ENCODE data around the gene WDR7. TPM values are rescaled to one million over a fixed set of nuclear protein-coding genes. Genes with fewer than 3 reads are reported as not detected.

WDR7 gene
- polyA plus RNA-seq, 1 donor from 2014 or later: 16.2 TPM

DNA sequence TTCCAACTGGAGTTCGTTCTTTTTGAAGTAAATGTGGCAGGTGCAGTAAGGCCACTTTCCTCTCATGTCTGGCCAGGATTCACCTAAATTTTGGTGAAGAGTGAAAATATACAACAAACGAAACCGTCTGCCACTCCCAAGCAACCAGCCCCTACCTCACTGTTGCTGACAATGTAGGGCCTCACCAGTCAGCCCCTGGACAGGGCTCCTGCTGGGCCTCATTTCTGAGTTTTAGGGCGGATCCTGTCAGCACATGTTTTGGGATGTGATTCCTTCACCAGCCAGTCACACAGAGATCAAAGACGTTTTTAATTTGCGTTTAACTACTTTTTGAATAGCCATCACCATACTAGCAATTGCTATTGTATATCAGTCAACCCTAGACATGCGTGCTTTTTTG, 185.0 kb downstream of the WDR7 start:
- H3K4me3 Mint-ChIP-seq: no peak overlapping the region
- H3K9me3 Mint-ChIP-seq: no peaks in the 10 kb centered on the region
- H3K4me1 Mint-ChIP-seq: no peaks in the 10 kb centered on the region
- no peak overlapping the region for H3K27ac Mint-ChIP-seq
- H3K27me3 Mint-ChIP-seq: no peaks in the 10 kb centered on the region
- H3K36me3 Mint-ChIP-seq: peaks cover 9% of the 10 kb centered on the region

DNA sequence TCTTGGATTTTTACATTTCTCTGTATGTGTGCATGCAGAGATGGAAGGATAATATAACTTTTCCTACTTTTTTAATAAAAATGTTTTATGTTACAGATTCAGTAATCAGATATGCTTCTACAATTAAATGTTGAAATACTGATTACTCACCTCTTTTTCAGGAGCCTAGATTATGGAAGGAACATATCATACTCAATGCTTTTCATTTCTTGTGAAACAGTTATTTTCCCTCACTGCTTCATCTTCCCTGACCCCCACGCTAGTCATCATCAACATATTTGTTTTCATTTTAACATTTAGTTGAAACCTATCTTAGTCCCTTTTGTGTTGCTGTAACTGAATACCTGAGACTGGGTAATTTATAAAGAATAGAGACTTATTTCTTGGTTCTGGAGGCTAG, 190.7 kb downstream of the WDR7 start:
- peaks cover 6% of the 10 kb centered on the region for H3K36me3 Mint-ChIP-seq
- H3K27me3 Mint-ChIP-seq: no peaks in the 10 kb centered on the region
- H3K4me3 Mint-ChIP-seq: peak overlapping the region in 1 of 4 donors; percentile 17
- H3K9me3 Mint-ChIP-seq: peaks cover 0 to 4% (median 1%) of the 10 kb centered on the region in 3 donors
- no peaks in the 10 kb centered on the region for H3K4me1 Mint-ChIP-seq
- no peak overlapping the region for H3K27ac Mint-ChIP-seq

DNA sequence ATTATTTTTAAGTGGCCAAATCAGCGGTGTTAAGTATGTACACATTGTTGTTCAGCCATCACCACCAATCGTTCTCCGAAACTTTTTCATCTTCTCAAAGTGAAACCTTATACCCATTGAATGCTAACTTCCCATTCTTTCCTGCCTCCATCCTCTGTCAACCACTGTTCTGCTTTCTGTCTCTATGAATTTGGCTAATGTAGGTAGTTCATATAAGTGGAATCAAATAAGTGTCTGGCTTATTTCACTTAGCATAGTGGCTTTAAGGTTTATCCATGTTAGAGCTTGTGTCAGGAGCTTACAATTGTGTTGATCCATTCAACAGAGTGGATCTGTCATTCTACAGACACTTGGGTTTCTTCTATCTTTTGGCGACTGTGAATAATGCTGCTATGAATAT, 192.1 kb downstream of the WDR7 start:
- H3K4me3 Mint-ChIP-seq: no peak overlapping the region

DNA sequence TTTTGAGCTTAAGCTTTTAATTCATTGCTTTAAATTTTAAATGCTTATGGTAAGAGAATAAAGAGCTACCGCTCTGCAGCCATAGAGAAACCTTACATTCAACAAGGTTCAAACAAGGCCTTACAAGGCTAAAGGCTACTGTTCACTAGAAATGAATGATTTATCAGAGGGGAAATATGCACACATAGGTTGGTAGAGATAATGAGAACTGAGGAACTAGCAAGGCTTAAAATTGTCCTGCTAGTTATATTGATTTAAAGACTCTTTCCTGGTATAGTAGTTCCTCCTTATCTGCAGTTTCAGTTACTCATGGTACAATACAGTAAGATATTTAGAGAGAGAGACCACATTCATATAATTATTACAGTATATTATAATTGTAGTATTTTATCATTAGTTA, 193.4 kb downstream of the WDR7 start:
- Mint-ChIP-seq H3K36me3 (peaks cover 9% of the 10 kb centered on the region), H3K4me1 (no peaks in the 10 kb centered on the region), H3K27me3 (no peaks in the 10 kb centered on the region), H3K4me3 (no peak overlapping the region), H3K27ac (no peak overlapping the region), H3K9me3 (peaks cover 1 to 8% (median 3%) of the 10 kb centered on the region in 3 donors)

More for the DNA sequence above, 192.1 kb downstream of the WDR7 start:
- Mint-ChIP-seq H3K27ac (no peak overlapping the region), H3K4me1 (no peaks in the 10 kb centered on the region), H3K36me3 (peaks cover 6% of the 10 kb centered on the region), H3K27me3 (no peaks in the 10 kb centered on the region), H3K9me3 (peaks cover 1 to 8% (median 3%) of the 10 kb centered on the region in 3 donors)

DNA sequence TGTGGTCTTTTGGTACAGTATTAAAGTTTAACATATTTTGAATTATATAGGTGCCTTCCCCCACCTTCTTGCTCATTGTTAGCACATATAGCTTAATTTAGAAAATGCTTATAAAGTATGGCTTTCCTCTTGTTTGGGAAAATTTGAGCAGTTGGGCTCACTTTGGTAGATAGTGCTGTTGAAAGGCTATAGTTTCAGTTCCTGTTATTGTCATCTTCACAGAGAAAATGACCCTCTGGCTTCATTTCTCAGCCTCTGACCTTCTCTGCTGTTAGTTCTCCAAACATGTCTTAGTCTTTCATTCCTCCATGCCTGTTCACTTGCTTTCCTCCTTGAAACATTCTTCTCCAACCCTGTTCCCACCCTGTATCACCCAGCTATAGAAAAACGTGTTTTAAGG, 200.6 kb downstream of the WDR7 start:
- H3K36me3 Mint-ChIP-seq: peaks cover 8% of the 10 kb centered on the region
- H3K4me1 Mint-ChIP-seq: peaks cover 5 to 8% (median 6%) of the 10 kb centered on the region in 3 donors
- H3K9me3 Mint-ChIP-seq: peaks cover under 1 to 5% (median 3%) of the 10 kb centered on the region in 3 donors
- no peak overlapping the region for H3K4me3 Mint-ChIP-seq
- H3K27ac Mint-ChIP-seq: no peak overlapping the region
- no peaks in the 10 kb centered on the region for H3K27me3 Mint-ChIP-seq

DNA sequence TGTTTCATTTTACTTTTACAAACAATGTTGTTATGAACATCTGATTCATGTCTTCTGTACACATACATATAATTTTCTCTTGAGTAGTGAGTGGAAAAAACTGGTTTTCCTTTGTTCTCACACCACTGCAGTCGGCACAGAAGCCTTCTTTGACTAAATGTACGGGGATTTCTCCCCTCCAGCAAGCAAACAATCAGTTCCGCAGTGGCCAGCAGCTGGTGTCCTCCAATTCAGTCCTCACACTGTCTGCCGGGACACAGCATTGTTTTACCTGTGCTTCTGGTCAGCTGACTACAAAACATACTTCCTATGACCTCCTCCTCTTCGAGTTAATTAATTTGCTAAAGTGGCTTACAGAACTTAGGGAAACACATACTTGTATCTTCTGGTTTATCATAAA, 202.8 kb downstream of the WDR7 start:
- Mint-ChIP-seq H3K36me3 (peaks cover 7% of the 10 kb centered on the region), H3K4me1 (peaks cover 5 to 8% (median 6%) of the 10 kb centered on the region in 3 donors), H3K27me3 (no peaks in the 10 kb centered on the region), H3K9me3 (no peaks in the 10 kb centered on the region), H3K27ac (no peak overlapping the region), H3K4me3 (no peak overlapping the region)

DNA sequence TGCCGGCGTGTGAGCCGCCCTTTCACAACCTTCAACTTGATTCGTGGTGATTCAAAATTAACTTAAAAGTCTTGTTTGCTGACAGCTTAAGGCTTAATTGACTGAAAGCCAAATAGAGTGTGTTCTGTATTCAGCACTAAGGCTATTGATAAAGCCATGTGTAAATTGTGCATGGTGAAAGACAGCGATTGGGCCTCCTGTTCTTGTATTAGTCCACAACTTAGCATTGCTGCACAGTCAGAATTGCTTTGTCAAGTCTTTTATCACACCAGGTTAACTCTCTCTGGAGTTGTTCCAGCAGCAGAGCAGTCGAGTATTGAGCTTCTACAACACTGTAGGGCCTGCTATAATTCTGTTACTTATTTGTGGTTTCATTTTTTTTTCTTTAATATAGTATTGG, 210.1 kb downstream of the WDR7 start:
- no peaks in the 10 kb centered on the region for H3K4me1 Mint-ChIP-seq
- H3K27ac Mint-ChIP-seq: no peak overlapping the region
- no peak overlapping the region for H3K4me3 Mint-ChIP-seq
- H3K27me3 Mint-ChIP-seq: no peaks in the 10 kb centered on the region
- H3K9me3 Mint-ChIP-seq: no peaks in the 10 kb centered on the region
- peaks cover 3% of the 10 kb centered on the region for H3K36me3 Mint-ChIP-seq

DNA sequence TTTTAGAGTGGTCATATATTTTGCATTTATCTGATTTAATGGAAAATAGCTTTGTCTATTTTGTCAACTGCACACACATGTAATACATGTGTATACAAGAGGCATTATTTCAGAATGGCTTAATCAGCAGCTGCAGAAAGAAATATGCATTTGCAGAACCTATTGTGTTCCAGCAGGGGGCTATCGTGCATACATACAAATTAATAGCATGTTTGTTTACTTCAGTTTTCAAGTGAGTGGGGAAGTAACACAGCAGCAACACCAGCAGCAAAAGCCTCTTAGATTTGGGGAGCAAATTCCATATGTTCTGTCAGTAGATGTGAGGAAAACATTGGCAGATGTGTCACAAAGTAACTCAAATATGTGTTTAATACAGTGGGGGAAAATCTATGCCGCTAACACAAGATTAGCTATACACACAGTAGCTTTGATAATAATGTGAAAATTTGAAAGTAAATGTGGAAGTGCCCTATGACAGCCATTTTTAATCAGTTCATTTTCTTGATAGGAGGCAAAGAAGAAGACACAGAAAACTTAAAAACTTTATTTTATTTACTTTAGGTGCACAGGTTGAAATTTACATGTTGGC, 218.1 kb downstream of the WDR7 start:
- H3K4me3 Mint-ChIP-seq: no peak overlapping the region
- no peaks in the 10 kb centered on the region for H3K36me3 Mint-ChIP-seq
- H3K4me1 Mint-ChIP-seq: peaks cover 0 to 3% (median 3%) of the 10 kb centered on the region in 3 donors
- no peak overlapping the region for H3K27ac Mint-ChIP-seq
- H3K27me3 Mint-ChIP-seq: no peaks in the 10 kb centered on the region
- H3K9me3 Mint-ChIP-seq: no peaks in the 10 kb centered on the region

DNA sequence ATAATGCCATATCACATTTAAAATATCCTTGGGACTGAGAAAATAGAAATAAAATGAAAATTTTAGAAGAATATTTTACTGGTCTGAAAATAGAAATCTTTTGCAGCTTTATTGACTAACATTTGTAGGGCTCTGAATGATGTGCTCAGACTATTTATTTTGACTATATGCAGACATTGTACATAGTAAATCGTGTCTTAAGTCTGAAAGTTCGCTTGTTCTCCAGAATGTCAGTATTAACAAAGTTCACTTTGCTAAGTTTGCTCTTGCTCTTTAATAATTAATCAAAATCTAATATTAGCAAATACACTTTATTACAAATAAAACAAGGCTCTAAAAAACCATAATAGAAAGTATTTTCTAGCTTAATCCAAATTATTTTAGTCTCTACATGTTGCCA, 219.8 kb downstream of the WDR7 start:
- Mint-ChIP-seq H3K4me3 (no peak overlapping the region), H3K36me3 (no peaks in the 10 kb centered on the region), H3K4me1 (peaks cover 0 to 3% (median 3%) of the 10 kb centered on the region in 3 donors), H3K27me3 (no peaks in the 10 kb centered on the region), H3K9me3 (no peaks in the 10 kb centered on the region), H3K27ac (no peak overlapping the region)

DNA sequence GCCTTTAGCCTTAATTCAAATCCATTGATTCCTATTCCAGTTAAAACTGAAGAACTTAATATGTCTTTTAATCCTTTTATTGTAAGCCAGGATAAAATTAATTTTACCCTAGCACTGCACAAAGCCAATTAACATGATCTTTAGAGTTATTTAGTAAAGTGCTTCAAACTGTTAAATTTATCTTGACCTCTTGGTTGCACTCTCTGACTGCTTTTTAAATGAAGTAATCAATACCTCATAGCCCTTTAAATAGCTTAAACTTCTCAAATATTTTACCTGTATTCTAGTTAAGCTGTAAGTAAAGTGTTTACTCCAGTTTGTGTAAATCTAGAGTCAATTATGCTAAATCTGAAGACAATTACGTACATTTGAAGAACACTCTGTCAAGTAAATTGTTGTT, 221.0 kb downstream of the WDR7 start:
- Mint-ChIP-seq H3K9me3 (no peaks in the 10 kb centered on the region), H3K27me3 (no peaks in the 10 kb centered on the region), H3K4me3 (no peak overlapping the region), H3K36me3 (peaks cover 2% of the 10 kb centered on the region), H3K4me1 (peaks cover 0 to 3% (median 3%) of the 10 kb centered on the region in 3 donors), H3K27ac (no peak overlapping the region)

DNA sequence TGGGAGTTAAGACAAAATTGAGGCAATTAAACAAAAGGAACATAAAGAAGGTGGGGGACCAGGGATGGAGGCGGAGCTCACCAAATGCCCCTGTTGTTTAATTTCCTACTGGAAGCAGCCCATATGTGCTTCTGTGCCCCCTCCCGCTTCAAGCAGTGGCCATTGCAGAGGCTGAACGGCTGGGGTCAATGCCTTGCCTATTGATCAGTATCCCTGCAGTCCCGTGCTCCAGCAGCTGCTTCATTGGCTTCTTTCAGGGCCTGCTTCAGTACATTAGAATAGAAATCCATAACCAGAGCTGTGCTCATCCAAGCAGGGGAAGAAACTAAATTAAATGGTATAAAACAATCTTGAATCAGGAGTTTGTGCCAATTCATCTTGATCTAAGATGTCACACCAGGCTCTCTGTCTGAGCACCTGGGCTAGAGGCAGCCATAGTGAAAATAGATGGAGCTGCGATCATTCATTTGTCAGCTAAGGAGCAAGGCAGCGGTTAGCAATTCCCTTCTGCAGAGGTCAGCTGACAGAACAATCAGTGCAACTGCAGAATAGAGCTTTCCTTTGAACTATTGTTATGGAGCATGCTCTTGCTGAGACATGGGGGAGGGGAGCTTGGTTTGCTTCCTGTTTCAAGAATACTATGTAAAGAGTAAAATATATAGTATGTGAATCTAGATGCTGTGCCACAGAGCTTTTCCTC, 222.4 kb downstream of the WDR7 start:
- Mint-ChIP-seq H3K4me3 (no peak overlapping the region), H3K27ac (no peak overlapping the region), H3K9me3 (no peaks in the 10 kb centered on the region), H3K4me1 (peaks cover 0 to 3% (median 3%) of the 10 kb centered on the region in 3 donors), H3K36me3 (peaks cover 4% of the 10 kb centered on the region), H3K27me3 (no peaks in the 10 kb centered on the region)

DNA sequence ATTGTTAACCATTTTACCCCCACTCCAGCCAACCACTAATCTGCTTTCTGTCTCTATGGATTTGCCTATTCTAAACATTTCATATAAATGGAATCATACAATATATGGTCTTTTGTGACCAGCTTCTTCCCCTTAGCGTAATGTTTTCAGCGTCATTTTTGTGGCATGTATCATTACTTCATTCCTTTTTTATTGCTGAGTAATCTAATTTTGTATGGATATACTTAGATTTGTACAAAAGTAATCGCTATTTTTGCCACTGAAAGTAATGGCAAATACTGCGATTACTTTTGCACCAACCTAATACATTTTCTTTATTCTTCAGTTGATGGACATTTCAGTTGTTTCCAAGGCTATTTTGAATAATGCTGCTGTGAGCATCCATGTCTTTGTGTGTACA, 227.6 kb downstream of the WDR7 start:
- Mint-ChIP-seq H3K36me3 (peaks cover 11% of the 10 kb centered on the region), H3K9me3 (peaks cover 0 to 2% (median 2%) of the 10 kb centered on the region in 3 donors), H3K27me3 (no peaks in the 10 kb centered on the region), H3K4me3 (no peak overlapping the region), H3K4me1 (peaks cover 0 to 2% (median 0%) of the 10 kb centered on the region in 3 donors), H3K27ac (no peak overlapping the region)

DNA sequence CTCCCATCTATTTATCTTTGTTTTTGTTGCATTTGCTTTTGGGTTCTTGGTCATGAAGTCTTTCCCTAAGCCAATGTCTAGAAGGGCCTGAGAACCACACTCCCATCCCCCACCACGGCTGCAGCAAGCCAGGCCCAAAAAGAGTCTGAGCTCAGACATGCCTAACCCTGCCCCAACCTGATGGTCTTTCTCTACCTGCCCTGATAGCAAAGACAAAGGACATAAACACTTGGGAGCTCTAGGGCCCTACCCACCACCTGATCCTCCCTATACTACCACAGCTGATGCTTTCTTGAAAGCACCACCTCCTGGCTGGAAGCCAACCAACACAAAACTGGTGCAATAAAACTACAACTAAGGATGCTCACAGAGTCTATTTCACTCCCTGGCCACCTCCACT, 233.4 kb downstream of the WDR7 start:
- Mint-ChIP-seq H3K4me3 (no peak overlapping the region), H3K36me3 (peaks cover 26% of the 10 kb centered on the region), H3K4me1 (peaks cover 0 to 2% (median 1%) of the 10 kb centered on the region in 3 donors), H3K27ac (no peak overlapping the region), H3K9me3 (peaks cover 4 to 6% (median 4%) of the 10 kb centered on the region in 3 donors), H3K27me3 (no peaks in the 10 kb centered on the region)

DNA sequence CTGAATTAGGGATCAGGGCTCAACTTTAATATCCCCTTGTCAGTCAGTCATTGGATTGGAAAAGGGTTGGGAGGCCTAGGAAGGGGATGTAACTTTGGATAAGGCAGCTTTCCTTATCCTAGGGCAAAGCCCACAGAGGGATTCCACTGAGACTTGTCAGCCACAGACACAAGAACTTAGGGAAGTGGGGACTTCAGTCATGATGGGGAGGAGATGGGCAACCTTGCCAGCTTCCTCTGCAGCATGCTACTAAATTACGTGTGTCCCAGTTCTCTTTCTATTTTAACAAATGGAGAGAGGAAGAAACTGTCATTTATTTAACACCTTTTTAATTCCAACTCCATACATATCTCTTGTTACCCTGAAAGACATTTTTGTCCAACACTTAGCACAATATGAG, 237.8 kb downstream of the WDR7 start:
- Mint-ChIP-seq H3K4me1 (peaks cover 0 to 2% (median 1%) of the 10 kb centered on the region in 3 donors), H3K27ac (no peak overlapping the region), H3K4me3 (no peak overlapping the region), H3K9me3 (peaks cover 2 to 6% (median 3%) of the 10 kb centered on the region in 3 donors), H3K36me3 (peaks cover 22% of the 10 kb centered on the region), H3K27me3 (no peaks in the 10 kb centered on the region)

DNA sequence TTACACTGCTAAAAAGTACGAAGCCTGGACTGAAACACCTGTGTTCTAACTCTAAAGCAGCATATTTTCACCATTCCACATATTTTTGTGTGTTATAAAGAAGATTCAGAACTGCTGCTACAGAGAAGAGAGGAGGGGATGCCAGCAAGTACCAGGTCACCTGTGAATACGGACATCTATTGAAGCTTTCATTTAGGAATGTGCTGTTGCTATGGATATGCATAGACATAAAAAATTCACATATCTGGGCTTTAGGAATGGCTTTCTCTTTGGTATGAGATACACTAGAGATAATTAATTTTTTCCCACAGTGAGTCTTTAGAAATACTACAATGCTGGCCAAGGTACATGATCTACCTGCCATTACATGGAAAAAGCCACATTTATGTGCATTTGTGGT, 238.5 kb downstream of the WDR7 start:
- peaks cover 2 to 3% (median 3%) of the 10 kb centered on the region in 3 donors for H3K9me3 Mint-ChIP-seq
- no peak overlapping the region for H3K4me3 Mint-ChIP-seq
- H3K4me1 Mint-ChIP-seq: peaks cover 0 to 2% (median 1%) of the 10 kb centered on the region in 3 donors
- no peak overlapping the region for H3K27ac Mint-ChIP-seq
- peaks cover 18% of the 10 kb centered on the region for H3K36me3 Mint-ChIP-seq
- no peaks in the 10 kb centered on the region for H3K27me3 Mint-ChIP-seq

DNA sequence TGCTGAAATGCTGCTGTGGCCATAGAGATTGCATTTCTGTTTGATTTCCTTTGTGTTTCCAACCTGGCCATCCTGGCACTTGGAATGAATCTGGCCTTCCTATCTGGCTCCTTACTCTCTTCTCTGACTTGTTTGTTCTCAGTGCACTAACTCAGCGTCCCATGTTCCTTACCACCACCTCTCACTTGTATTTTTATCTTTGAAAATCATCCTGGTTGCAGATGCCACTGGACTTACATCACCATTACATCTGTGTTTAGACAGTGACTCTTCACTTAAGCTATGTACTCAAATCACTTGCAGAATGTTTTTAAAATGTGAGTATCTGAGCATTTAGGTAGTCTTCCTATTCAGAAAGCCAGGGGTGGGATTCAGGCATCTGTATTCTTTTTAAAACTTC, 239.5 kb downstream of the WDR7 start:
- Mint-ChIP-seq H3K36me3 (peaks cover 11% of the 10 kb centered on the region), H3K9me3 (peaks cover 2 to 3% (median 3%) of the 10 kb centered on the region in 3 donors), H3K4me1 (peaks cover 0 to 2% (median 1%) of the 10 kb centered on the region in 3 donors)

More for the DNA sequence above, 239.5 kb downstream of the WDR7 start:
- Mint-ChIP-seq H3K4me3 (no peak overlapping the region), H3K27ac (no peak overlapping the region), H3K27me3 (no peaks in the 10 kb centered on the region)
